Epithelial cell of proximal tubule (primary cell): Measurements from ENCODE around the gene C9orf50. TPM values are rescaled to one million over a fixed set of nuclear protein-coding genes. Genes with fewer than 3 reads are reported as not detected.

ENCODE experiments used
- DNase-seq: peaks from one replicate; pipeline ENCODE4 v3.0.0-alpha.2; 2011; ENCODE audit warnings: low read depth
- H3K4me3 ChIP-seq: 2 replicates; pipeline ENCODE4 v1.5.1; 2011; ENCODE audit warnings: low read depth, mild to moderate bottlenecking, low read length
- total RNA-seq: library from RNA; depleted of rRNA; stranded (reverse); fragments of >200 nt; gene quantifications from 2 replicates; pipeline ENCODE4 v1.2.3, GENCODE V29; 2015
- TF ChIP-seq, protein P1 (sequence below): conservative IDR thresholded peaks from 2 replicates; pipeline ENCODE4 v1.5.1; 2012; ENCODE audit warnings: low read depth, mild to moderate bottlenecking, low read length

The C9orf50 gene
- total RNA-seq, 1 donor from 2014 or later: 0.69 TPM

DNA sequence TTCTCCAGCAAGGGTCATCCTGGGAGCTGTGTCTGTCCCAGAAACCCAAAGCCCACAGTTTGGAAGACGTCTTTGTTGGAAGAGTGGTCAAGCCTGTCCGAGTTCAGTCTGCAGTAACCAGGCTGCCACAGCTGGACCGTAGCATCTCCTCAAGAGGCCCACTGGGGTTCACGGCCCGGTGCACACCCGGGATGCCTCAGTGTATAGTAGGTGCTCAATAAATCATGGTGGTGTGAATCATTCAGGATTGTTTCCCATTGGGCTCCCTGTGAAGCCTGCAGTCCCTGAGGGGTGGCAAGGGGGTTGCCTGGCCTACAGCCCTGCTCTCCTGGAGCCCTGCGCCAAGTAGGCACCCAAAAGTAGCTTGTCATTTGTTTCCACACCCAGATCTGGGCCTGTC is 34.3 kb upstream of the C9orf50 start:
- TF ChIP-seq, protein P1, sequence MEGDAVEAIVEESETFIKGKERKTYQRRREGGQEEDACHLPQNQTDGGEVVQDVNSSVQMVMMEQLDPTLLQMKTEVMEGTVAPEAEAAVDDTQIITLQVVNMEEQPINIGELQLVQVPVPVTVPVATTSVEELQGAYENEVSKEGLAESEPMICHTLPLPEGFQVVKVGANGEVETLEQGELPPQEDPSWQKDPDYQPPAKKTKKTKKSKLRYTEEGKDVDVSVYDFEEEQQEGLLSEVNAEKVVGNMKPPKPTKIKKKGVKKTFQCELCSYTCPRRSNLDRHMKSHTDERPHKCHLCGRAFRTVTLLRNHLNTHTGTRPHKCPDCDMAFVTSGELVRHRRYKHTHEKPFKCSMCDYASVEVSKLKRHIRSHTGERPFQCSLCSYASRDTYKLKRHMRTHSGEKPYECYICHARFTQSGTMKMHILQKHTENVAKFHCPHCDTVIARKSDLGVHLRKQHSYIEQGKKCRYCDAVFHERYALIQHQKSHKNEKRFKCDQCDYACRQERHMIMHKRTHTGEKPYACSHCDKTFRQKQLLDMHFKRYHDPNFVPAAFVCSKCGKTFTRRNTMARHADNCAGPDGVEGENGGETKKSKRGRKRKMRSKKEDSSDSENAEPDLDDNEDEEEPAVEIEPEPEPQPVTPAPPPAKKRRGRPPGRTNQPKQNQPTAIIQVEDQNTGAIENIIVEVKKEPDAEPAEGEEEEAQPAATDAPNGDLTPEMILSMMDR: no peak

GRCh38 chr9:129654554-129655040 is 33.7 kb upstream of the C9orf50 start:
- no peak for DNase-seq
- TF ChIP-seq, protein P1: no peak
- no peak overlapping the region for H3K4me3 ChIP-seq

More for the DNA sequence above, 34.3 kb upstream of the C9orf50 start:
- no peak for DNase-seq
- no peak overlapping the region for H3K4me3 ChIP-seq

DNA sequence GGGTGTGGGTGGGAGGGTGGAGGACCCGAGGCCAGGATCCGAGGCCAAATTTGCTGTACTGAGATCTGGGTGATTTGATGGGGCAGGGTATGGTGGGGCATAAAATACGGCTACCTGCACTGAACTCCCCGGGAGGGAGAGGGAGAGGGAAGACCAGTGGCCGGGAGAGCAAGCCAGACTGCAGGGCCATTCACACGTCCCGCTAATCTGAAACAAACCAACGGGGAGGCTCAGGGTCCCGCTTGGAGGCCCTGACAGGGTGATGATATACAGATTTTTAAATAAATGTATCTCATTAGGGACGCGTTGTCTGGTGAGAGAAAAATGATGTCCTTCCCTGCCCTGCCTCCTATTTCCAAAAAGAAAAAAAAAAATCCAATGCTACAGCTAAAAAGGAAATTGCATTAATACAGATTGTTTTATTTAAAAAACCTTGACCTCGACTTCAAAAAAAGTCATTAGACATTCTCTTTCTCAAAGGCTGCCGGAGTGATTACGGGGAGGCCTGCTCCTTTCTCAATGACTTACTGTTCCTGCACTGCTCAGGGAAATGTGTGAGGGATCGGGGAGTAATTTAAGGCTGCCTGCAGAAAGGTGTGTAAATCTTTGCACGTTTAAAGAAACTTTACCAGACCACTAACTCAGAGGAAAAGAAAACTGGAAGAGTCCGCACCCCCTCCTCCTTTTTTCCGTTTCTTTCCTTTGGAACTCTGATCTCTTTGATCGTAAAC is 33.1 kb upstream of the C9orf50 start:
- DNase-seq: no peak
- TF ChIP-seq, protein P1: no peak
- H3K4me3 ChIP-seq: no peak overlapping the region

DNA sequence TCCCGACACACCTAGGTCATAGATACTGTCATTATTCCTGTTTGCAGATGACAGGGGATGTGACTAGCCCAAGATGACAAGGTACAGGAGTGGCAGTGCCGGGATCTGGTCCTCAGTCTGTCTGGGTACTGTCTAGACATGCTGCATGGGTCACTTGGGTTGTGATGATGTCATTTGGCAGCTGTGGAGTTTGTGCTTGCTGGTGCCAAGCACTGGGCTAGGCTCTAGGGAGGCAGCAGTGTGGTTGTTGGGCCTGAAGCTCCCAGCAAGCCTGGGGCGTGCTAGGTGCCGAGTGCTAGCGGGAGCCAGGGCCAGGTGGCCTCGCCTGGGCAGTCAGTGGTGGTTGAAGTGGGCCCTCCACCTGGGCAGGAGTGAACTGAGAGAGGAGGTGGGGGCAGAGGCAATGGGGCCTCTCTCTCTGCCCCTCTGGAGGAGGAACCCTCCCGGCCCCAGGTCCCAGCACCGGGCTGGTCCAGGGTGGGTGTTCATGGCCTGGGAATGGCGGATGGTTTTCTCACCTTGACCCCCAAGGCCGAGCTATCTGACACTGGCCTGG is 29.9 kb upstream of the C9orf50 start:
- no peak for DNase-seq
- H3K4me3 ChIP-seq: no peak overlapping the region
- TF ChIP-seq, protein P1: no peak

- TF ChIP-seq, protein P1: no peak
- H3K4me3 ChIP-seq: no peak overlapping the region
- no peak for DNase-seq
These were observed 29.1 kb upstream of the C9orf50 start for GRCh38 chr9:129649726-129650679.

DNA sequence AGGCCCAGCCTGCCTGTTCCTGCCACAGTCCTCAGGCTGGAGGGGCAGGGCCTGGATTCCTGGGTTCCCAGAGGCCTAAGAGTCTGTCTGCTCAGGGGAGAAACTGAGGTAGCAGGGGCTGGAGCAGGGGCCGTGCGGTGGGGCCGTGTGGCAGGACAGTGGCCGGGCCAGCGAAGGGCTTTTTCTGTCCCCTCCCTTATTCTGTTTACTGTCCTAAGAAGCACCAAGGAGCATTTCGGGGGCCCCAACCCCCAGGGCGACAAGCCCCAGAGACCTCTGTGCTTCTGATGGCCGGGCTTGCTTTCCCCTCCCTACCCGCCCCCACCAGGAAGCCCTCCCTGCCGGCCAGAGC is 27.8 kb upstream of the C9orf50 start:
- no peak for DNase-seq
- H3K4me3 ChIP-seq: no peak overlapping the region
- TF ChIP-seq, protein P1: no peak
